22Rv1 (cell line): ENCODE results near the gene LSAMP.

Experiments
- H3K27ac ChIP-seq: fragments of 450-650 bp; 2 replicates; pipeline ENCODE4 v1.5.1; 2017
- ZFX ChIP-seq: fragments of 450-650 bp; IDR thresholded peaks from 2 replicates; pipeline ENCODE4 v1.6.1; 2017; ENCODE audit warnings: antibody characterized with exemption, borderline replicate concordance
- TF ChIP-seq, protein P1 (sequence below): fragments of 450-650 bp; IDR thresholded peaks from 2 replicates; pipeline ENCODE4 v1.5.1; 2017; ENCODE audit warnings: mild to moderate bottlenecking

The LSAMP gene

GRCh38 chr3:116020989-116021388 lies 424.3 kb downstream of the LSAMP start:
- TF ChIP-seq, protein P1, sequence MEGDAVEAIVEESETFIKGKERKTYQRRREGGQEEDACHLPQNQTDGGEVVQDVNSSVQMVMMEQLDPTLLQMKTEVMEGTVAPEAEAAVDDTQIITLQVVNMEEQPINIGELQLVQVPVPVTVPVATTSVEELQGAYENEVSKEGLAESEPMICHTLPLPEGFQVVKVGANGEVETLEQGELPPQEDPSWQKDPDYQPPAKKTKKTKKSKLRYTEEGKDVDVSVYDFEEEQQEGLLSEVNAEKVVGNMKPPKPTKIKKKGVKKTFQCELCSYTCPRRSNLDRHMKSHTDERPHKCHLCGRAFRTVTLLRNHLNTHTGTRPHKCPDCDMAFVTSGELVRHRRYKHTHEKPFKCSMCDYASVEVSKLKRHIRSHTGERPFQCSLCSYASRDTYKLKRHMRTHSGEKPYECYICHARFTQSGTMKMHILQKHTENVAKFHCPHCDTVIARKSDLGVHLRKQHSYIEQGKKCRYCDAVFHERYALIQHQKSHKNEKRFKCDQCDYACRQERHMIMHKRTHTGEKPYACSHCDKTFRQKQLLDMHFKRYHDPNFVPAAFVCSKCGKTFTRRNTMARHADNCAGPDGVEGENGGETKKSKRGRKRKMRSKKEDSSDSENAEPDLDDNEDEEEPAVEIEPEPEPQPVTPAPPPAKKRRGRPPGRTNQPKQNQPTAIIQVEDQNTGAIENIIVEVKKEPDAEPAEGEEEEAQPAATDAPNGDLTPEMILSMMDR = no peak
- no peak for TF ChIP-seq ZFX
- no peak overlapping the region for H3K27ac ChIP-seq

DNA sequence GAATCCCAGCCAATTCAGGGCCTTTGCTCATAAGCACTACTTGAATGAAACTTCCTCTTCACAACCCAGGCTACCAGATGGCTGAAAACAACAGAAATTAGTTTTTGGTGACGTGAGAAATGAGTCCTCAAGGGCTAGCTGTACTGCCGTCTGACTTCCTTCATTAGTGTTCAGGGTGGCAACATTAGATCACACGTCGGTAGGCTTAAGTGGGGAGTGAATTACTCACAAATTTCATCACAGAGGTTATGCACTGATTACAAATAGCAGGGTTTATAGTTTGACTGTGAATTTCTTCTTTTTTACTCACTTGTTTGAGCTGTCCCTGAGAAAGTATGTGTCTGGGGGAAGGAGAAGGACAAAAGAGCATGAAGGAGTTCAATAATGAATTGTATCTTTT lies 424.8 kb downstream of the LSAMP start:
- no peak overlapping the region for H3K27ac ChIP-seq
- TF ChIP-seq, protein P1 = no peak
- no peak for TF ChIP-seq ZFX

GRCh38 chr3:116019254-116019763 lies 426.0 kb downstream of the LSAMP start:
- TF ChIP-seq, protein P1 = no peak
- no peak for TF ChIP-seq ZFX
- no peak overlapping the region for H3K27ac ChIP-seq

- TF ChIP-seq ZFX = no peak
- TF ChIP-seq, protein P1 = no peak
- no peak overlapping the region for H3K27ac ChIP-seq
Measured at GRCh38 chr3:116018646-116019045, 426.6 kb downstream of the LSAMP start.

DNA sequence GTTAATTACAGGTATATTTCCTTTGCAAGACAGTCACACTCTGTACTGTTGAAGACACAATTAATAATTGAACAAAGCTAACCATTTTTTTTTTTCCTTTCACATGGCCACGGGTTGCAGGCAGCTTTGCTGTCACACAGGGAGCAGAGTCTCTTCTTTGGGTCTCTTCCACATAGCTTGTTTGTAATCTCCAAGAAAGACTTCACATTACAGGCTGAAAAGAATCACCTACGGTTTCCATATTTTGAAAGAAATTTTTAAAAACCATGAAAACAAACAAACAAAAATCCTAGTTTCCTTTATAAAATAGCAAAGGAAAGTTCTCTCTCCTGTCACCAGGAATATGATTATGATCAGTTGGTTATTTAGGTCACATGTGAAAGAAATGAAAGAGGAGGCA lies 429.4 kb downstream of the LSAMP start:
- H3K27ac ChIP-seq = no peak overlapping the region
- TF ChIP-seq, protein P1 = no peak
- TF ChIP-seq ZFX = no peak

DNA sequence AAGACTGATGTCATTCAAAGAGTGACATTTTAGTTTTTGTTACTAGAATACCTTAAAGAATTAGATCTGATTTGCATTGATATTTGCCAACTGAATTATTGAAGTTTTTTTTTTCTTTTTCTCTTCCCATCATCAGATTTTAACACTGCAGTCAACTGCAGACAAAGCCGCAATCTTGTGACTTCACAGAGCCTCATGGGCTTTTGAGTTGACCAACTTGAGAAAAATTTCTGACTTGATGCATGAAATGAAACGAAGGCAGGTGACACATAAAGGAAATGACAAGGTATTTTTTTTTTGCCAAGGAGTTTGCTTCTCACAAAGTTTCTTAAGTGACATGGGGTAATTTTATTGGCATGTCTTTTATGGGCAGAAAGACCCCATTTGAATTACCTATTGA lies 438.3 kb downstream of the LSAMP start:
- TF ChIP-seq ZFX = no peak
- TF ChIP-seq, protein P1 = no peak
- no peak overlapping the region for H3K27ac ChIP-seq

GRCh38 chr3:116005404-116005803 lies 439.9 kb downstream of the LSAMP start:
- H3K27ac ChIP-seq = no peak overlapping the region
- TF ChIP-seq ZFX = no peak
- TF ChIP-seq, protein P1 = no peak
